GM12872 (cell line): Measurements from ENCODE around the gene NKIRAS2.

ENCODE experiments used
- CTCF ChIP-seq: IDR thresholded peaks from 3 replicates; pipeline ENCODE4 v1.5.1; 2011; ENCODE audit warnings: low read depth, mild to moderate bottlenecking, low read length, moderate library complexity; ENCODE audit not compliant: insufficient read depth

Gene NKIRAS2

GRCh38 chr17:42055496-42055895 lies 35.6 kb downstream of the NKIRAS2 start:
- no peak for TF ChIP-seq CTCF

GRCh38 chr17:42056635-42057034 lies 36.7 kb downstream of the NKIRAS2 start:
- TF ChIP-seq CTCF = no peak

- no peak for TF ChIP-seq CTCF
These were observed 38.2 kb downstream of the NKIRAS2 start for GRCh38 chr17:42058063-42058462.

- TF ChIP-seq CTCF = no peak
These were observed 39.9 kb downstream of the NKIRAS2 start for GRCh38 chr17:42059815-42060214.

- no peak for TF ChIP-seq CTCF
These were observed 40.3 kb downstream of the NKIRAS2 start for GRCh38 chr17:42060231-42060630.

- TF ChIP-seq CTCF = no peak
These were observed 42.0 kb downstream of the NKIRAS2 start for GRCh38 chr17:42061646-42062487.

GRCh38 chr17:42062681-42063080 lies 42.8 kb downstream of the NKIRAS2 start:
- TF ChIP-seq CTCF = no peak
